ENCODE results near the gene CARD8. TPM values are rescaled to one million over a fixed set of nuclear protein-coding genes. Genes with fewer than 3 reads are reported as not detected.

CARD8 gene
- total and polyA plus RNA-seq, 10 of the 15 experiments (the other 5 are each of a cell fraction or from before 2014, with no cell fraction given) = 39.8 to 69.8 (median 46.1) TPM

GRCh38 chr19:48158210-48158790 is 97.4 kb downstream of the CARD8 start:
- H3K9me3 ChIP-seq (replicated peaks; ENCODE audit: control insufficient read depth, insufficient read depth, low read length) = no peaks in the 10 kb centered on the region
- no peaks in the 10 kb centered on the region for H3K27me3 ChIP-seq (replicated peaks in 1 of 2; ENCODE audit: control insufficient read depth in 2 of 2, insufficient read depth in 2 of 2, low read length in 1 of 2)
- ATAC-seq = no peak
- no peak for DNase-seq (ENCODE audit: low read depth, low spot score)
- in situ Hi-C loops (cut with MboI) (loop anchor here (5.0 kb wide), 1 partner anchor 186 kb away; no protein-coding TSS in a partner anchor), intact Hi-C loops (cut with micrococcal nuclease; ENCODE audit: unreplicated experiment) (no loop called here)
- ChIA-PET SMC1A (ENCODE audit: uncharacterized antibody, unreplicated experiment) (no interaction called here), RAD21 (ENCODE audit: unreplicated experiment) (interaction anchor here (0.7 kb wide), 1 partner anchor 487 kb away, joined by 3 read pairs; the partner anchor contains the start of gene CA11), CTCF (interaction anchor here (11.5 kb wide), 1 partner anchor 52 kb away, joined by 192 read pairs; the partner anchor contains the start of gene PLA2G4C), POLR2A (no interaction called here)
- H4K20me1 ChIP-seq (ENCODE audit: control insufficient read depth, insufficient read depth) = no peaks in the 10 kb centered on the region
- H3K79me2 ChIP-seq (ENCODE audit: control insufficient read depth, insufficient read depth, low read length) = no peaks in the 10 kb centered on the region
- FAIRE-seq = no peak
- no peak overlapping the region for H3K27ac ChIP-seq (ENCODE audit: control insufficient read depth, insufficient read depth)
- no TSS peak for BruUV-seq (replicated peaks)
- H3K4me3 ChIP-seq = no peak overlapping the region
- no peak overlapping the region for H3K9ac ChIP-seq (ENCODE audit: control insufficient read depth, insufficient read depth, low read length)
- no peaks in the 10 kb centered on the region for H3K4me1 ChIP-seq (ENCODE audit: control insufficient read depth, insufficient read depth, low read length)
- no peak overlapping the region for H3K4me2 ChIP-seq (ENCODE audit: control insufficient read depth, insufficient read depth)
- TF ChIP-seq JUNB (IDR thresholded peaks at IDR 0.05) (no peak), SKIL (IDR thresholded peaks at IDR 0.05; ENCODE audit: low read depth, poor library complexity, severe bottlenecking) (no peak), SIN3A (IDR thresholded peaks at IDR 0.05; ENCODE audit: low read depth, low read length) (no peak), EP300 (IDR thresholded peaks at IDR 0.05; ENCODE audit: borderline replicate concordance in 1 of 2, control insufficient read depth in 1 of 2, low read depth in 2 of 2, low read length in 2 of 2) (no peak), LARP7 (IDR thresholded peaks at IDR 0.05) (no peak), MTA2 (IDR thresholded peaks at IDR 0.05; ENCODE audit: low read depth) (no peak), MLLT1 (IDR thresholded peaks at IDR 0.05) (no peak), SREBF2 (IDR thresholded peaks at IDR 0.05; ENCODE audit: low read length) (no peak), E2F8 (IDR thresholded peaks at IDR 0.05; ENCODE audit: low read depth, partially characterized antibody) (no peak), ZNF217 (IDR thresholded peaks at IDR 0.05) (no peak), RAD51 (IDR thresholded peaks at IDR 0.05) (no peak), FOXM1 (IDR thresholded peaks at IDR 0.05; ENCODE audit: low read depth, low read length) (no peak), MXI1 (IDR thresholded peaks at IDR 0.05; ENCODE audit: low read depth, low read length) (no peak), NFIC (IDR thresholded peaks at IDR 0.05; ENCODE audit: low read depth, low read length) (no peak)
- TF ChIP-seq, protein P1, sequence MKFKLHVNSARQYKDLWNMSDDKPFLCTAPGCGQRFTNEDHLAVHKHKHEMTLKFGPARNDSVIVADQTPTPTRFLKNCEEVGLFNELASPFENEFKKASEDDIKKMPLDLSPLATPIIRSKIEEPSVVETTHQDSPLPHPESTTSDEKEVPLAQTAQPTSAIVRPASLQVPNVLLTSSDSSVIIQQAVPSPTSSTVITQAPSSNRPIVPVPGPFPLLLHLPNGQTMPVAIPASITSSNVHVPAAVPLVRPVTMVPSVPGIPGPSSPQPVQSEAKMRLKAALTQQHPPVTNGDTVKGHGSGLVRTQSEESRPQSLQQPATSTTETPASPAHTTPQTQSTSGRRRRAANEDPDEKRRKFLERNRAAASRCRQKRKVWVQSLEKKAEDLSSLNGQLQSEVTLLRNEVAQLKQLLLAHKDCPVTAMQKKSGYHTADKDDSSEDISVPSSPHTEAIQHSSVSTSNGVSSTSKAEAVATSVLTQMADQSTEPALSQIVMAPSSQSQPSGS (IDR thresholded peaks at IDR 0.05; ENCODE audit: low read length) = no peak
- WGBS (ENCODE audit: insufficient coverage, insufficient replicate concordance, low lambda C conversion rate, missing lambda C conversion rate) = 95% methylated on average over 12 of the region's 12 CpGs
- no peak overlapping the region for H2AFZ ChIP-seq (ENCODE audit: control insufficient read depth, low read depth, low read length)
- peaks cover 8 to 15% of the 10 kb centered on the region in 2 experiments for H3K36me3 ChIP-seq (ENCODE audit: control insufficient read depth in 2 of 2, insufficient read depth in 2 of 2, low read length in 1 of 2)

All from GM12878 (cell line).